ENCODE results near the gene SH3GL3. TPM values are rescaled to one million over a fixed set of nuclear protein-coding genes. Genes with fewer than 3 reads are reported as not detected.

SH3GL3 gene
- total and polyA plus RNA-seq, 2 of the 13 experiments (the other 11 are each of a cell fraction or from before 2014, with no cell fraction given), result not detected

DNA sequence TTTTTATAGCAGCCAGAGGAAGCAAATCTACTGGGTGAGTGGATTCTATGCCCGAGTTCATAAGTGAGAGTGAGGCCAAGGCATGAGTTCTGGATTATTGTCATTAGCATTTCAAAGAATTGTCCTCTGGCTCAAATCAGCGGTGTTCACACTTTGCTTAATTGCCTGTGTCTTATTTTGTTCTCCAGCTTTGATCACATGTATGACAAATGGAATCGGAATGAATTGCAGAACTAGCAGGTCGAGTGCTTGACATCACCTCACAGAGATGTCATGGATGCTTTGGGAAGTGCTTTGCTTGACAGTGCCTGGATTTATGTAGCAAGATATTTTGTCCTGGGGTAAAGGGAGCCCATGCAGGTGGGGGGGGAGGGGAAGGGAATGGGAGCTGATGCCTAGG, 68.0 kb downstream of the SH3GL3 start:
- TF ChIP-seq ZNF619 (CRISPR knock-in tag; IDR thresholded peaks at IDR 0.05), result no peak
- TF ChIP-seq NR0B2 (CRISPR knock-in tag; IDR thresholded peaks at IDR 0.05), result no peak
- no peak for TF ChIP-seq SSRP1 (CRISPR knock-in tag; IDR thresholded peaks at IDR 0.05)
- no peak for TF ChIP-seq TRIM24 (CRISPR knock-in tag; IDR thresholded peaks at IDR 0.05)
- no peak for TF ChIP-seq ZBTB8A (CRISPR knock-in tag; IDR thresholded peaks at IDR 0.05; ENCODE audit: borderline replicate concordance, low read depth)
- TF ChIP-seq NCOA1 (CRISPR knock-in tag; IDR thresholded peaks at IDR 0.05), result no peak
- no peak for TF ChIP-seq XBP1 (CRISPR knock-in tag; IDR thresholded peaks at IDR 0.05)
- TF ChIP-seq KMT2B (CRISPR knock-in tag; IDR thresholded peaks at IDR 0.05), result no peak
- no peak for TF ChIP-seq ZNF567 (CRISPR knock-in tag; IDR thresholded peaks at IDR 0.05; ENCODE audit: borderline replicate concordance)
- TF ChIP-seq ZSCAN21 (CRISPR knock-in tag; IDR thresholded peaks at IDR 0.05; ENCODE audit: borderline replicate concordance), result no peak
- TF ChIP-seq, protein P1, sequence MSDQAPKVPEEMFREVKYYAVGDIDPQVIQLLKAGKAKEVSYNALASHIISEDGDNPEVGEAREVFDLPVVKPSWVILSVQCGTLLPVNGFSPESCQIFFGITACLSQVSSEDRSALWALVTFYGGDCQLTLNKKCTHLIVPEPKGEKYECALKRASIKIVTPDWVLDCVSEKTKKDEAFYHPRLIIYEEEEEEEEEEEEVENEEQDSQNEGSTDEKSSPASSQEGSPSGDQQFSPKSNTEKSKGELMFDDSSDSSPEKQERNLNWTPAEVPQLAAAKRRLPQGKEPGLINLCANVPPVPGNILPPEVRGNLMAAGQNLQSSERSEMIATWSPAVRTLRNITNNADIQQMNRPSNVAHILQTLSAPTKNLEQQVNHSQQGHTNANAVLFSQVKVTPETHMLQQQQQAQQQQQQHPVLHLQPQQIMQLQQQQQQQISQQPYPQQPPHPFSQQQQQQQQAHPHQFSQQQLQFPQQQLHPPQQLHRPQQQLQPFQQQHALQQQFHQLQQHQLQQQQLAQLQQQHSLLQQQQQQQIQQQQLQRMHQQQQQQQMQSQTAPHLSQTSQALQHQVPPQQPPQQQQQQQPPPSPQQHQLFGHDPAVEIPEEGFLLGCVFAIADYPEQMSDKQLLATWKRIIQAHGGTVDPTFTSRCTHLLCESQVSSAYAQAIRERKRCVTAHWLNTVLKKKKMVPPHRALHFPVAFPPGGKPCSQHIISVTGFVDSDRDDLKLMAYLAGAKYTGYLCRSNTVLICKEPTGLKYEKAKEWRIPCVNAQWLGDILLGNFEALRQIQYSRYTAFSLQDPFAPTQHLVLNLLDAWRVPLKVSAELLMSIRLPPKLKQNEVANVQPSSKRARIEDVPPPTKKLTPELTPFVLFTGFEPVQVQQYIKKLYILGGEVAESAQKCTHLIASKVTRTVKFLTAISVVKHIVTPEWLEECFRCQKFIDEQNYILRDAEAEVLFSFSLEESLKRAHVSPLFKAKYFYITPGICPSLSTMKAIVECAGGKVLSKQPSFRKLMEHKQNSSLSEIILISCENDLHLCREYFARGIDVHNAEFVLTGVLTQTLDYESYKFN (CRISPR knock-in tag; conservative IDR thresholded peaks at IDR 0.05), result no peak
- no peak overlapping the region for H2AFZ ChIP-seq (ENCODE audit: low read length)
- ChIA-PET CTCF (ENCODE audit: low intra/inter-chr PET ratio, low total read pairs) (no interaction called here), POLR2A (no interaction called here)
- no peak for DNase-seq (ENCODE audit: low spot score)
- FAIRE-seq, result no peak
- 0% methylated on average over 4 of the region's 4 CpGs for WGBS (ENCODE audit: low lambda C conversion rate)
- no peak overlapping the region for H3K27ac ChIP-seq (ENCODE audit: extremely low read length, insufficient read depth, low read length)
- H3K27me3 ChIP-seq (ENCODE audit: control insufficient read depth in 1 of 2, insufficient read depth in 2 of 2, low read length in 2 of 2), result peaks cover 0 to 3% of the 10 kb centered on the region in 2 experiments; a peak in 1 of 5 replicates
- no TSS peak for BruUV-seq (replicated peaks)
- no peak for ATAC-seq
- intact Hi-C loops (cut with micrococcal nuclease; ENCODE audit: unreplicated experiment) (no loop called here), in situ Hi-C loops (cut with HindIII; ENCODE audit: extremely low pct_ligation_motif_present, low pct_unique_long_range_greater_than_20kb) (no loop called here)
- no peak overlapping the region for H3K4me2 ChIP-seq (ENCODE audit: low read depth, low read length)
- no peaks in the 10 kb centered on the region for H3K4me1 ChIP-seq (ENCODE audit: insufficient read depth, low read length)
- H3K36me3 ChIP-seq (replicated peaks in 1 of 2; ENCODE audit: control insufficient read depth in 1 of 2, insufficient read depth in 2 of 2, low read length in 2 of 2), result no peaks in the 10 kb centered on the region
- H3K9me3 ChIP-seq (ENCODE audit: low read length), result no peaks in the 10 kb centered on the region
- no peak overlapping the region for H3K9ac ChIP-seq (ENCODE audit: insufficient read depth, low read depth, low read length)
- H4K20me1 ChIP-seq (ENCODE audit: insufficient read depth, low read length), result no peaks in the 10 kb centered on the region
- H3K4me3 ChIP-seq (replicated peaks in 1 of 3; ENCODE audit: insufficient read depth in 1 of 3, low read depth in 2 of 3, low read length in 3 of 3), result no peak overlapping the region
- no peaks in the 10 kb centered on the region for H3K79me2 ChIP-seq (ENCODE audit: insufficient read depth, low read length)

All from HepG2 (cell line).